Measurements from ENCODE around the gene ALPK1. TPM values are rescaled to one million over a fixed set of nuclear protein-coding genes. Genes with fewer than 3 reads are reported as not detected.

ALPK1 gene
- total RNA-seq, 1 experiment from 2014 or later, result 21.3 TPM

DNA sequence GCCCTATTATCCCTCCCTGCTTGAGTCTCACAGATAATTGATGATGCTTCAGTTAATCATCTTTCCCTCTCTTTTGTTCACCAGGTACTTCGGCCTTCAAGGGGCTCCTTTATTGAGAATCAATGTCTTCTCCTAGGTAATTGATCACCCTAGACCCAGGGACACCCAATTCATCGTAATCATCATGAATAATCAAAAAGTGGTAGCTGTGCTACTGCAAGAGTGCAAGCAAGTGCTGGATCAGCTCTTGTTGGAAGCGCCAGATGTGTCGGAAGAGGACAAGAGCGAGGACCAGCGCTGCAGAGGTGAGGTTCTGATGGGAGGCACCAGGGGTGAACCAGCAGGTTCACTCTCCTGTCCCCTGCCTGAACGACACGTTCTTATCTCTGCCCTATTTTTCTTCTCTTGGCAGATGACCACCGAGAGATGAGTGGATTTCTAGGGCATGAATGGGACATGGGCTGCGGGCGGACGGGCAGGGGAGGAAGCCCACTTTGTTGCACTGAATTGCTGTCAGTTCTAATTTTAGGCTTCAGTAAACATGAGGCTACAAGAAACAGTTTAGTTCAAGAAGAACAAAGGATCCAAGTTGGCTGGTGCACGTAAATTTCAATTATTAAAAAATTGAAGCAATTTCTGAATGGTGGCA is 80.5 kb downstream of the ALPK1 start:
- no TSS peak for BruUV-seq (replicated peaks)
- no peaks in the 10 kb centered on the region for H3K9me3 ChIP-seq (ENCODE audit: control insufficient read depth in 1 of 2, insufficient read depth in 1 of 2, low read depth in 1 of 2, low read length in 2 of 2)
- CTCF ChIA-PET, result interaction anchor here (1.5 kb wide), 1 partner anchor 50 kb away, joined by 4 read pairs; no protein-coding TSS in a partner anchor
- no peaks in the 10 kb centered on the region for H3K27me3 ChIP-seq (ENCODE audit: insufficient read depth, low read length)
- no peaks in the 10 kb centered on the region for H3K79me2 ChIP-seq (ENCODE audit: insufficient read depth, low read length)
- H2AFZ ChIP-seq (ENCODE audit: low read depth, low read length, poor library complexity, severe bottlenecking), result no peak overlapping the region
- no peaks in the 10 kb centered on the region for H4K20me1 ChIP-seq (ENCODE audit: insufficient read depth)
- no peaks in the 10 kb centered on the region for H3K36me3 ChIP-seq (ENCODE audit: control insufficient read depth in 1 of 2, insufficient read depth in 2 of 2, low read length in 2 of 2)
- no peak overlapping the region for H3K9ac ChIP-seq (ENCODE audit: low read length)
- ATAC-seq (no peak), DNase-seq (ENCODE audit: low read depth, low spot score) (no peak)
- intact Hi-C loops (cut with micrococcal nuclease), result no loop called here
- H3K4me2 ChIP-seq (ENCODE audit: low read length), result no peak overlapping the region
- POLR2A ChIA-PET, result no interaction called here
- H3K4me1 ChIP-seq (ENCODE audit: control insufficient read depth in 1 of 2, insufficient read depth in 2 of 2, low read length in 2 of 2), result no peaks in the 10 kb centered on the region
- RAD21 ChIA-PET (ENCODE audit: low non-redundant PET in 1 of 2, low total read pairs in 2 of 2, uncharacterized antibody in 2 of 2, unreplicated experiment in 2 of 2), result no interaction called here
- no peak for TF ChIP-seq RAD21 (IDR thresholded peaks at IDR 0.05; ENCODE audit: low read depth)
- no peak for TF ChIP-seq CBX3 (IDR thresholded peaks at IDR 0.05; ENCODE audit: low read depth)
- TF ChIP-seq SRF (IDR thresholded peaks at IDR 0.05; ENCODE audit: low read depth), result no peak
- TF ChIP-seq, protein P1, sequence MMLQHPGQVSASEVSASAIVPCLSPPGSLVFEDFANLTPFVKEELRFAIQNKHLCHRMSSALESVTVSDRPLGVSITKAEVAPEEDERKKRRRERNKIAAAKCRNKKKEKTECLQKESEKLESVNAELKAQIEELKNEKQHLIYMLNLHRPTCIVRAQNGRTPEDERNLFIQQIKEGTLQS (IDR thresholded peaks at IDR 0.05), result no peak
- TF ChIP-seq, protein P2, sequence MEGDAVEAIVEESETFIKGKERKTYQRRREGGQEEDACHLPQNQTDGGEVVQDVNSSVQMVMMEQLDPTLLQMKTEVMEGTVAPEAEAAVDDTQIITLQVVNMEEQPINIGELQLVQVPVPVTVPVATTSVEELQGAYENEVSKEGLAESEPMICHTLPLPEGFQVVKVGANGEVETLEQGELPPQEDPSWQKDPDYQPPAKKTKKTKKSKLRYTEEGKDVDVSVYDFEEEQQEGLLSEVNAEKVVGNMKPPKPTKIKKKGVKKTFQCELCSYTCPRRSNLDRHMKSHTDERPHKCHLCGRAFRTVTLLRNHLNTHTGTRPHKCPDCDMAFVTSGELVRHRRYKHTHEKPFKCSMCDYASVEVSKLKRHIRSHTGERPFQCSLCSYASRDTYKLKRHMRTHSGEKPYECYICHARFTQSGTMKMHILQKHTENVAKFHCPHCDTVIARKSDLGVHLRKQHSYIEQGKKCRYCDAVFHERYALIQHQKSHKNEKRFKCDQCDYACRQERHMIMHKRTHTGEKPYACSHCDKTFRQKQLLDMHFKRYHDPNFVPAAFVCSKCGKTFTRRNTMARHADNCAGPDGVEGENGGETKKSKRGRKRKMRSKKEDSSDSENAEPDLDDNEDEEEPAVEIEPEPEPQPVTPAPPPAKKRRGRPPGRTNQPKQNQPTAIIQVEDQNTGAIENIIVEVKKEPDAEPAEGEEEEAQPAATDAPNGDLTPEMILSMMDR (IDR thresholded peaks at IDR 0.05 in 2 of 3, conservative IDR thresholded peaks at IDR 0.05 in 1 of 3; ENCODE audit: borderline replicate concordance in 1 of 3, insufficient read depth in 1 of 3, low read depth in 2 of 3, low read length in 2 of 3), result no peak
- H3K4me3 ChIP-seq (replicated peaks in 1 of 2; ENCODE audit: low read depth in 1 of 2, low read length in 2 of 2), result no peak overlapping the region
- no peaks in the 10 kb centered on the region for H3K9me2 ChIP-seq (ENCODE audit: insufficient read depth)
- H3K27ac ChIP-seq (ENCODE audit: low read depth, low read length), result no peak overlapping the region

DNA sequence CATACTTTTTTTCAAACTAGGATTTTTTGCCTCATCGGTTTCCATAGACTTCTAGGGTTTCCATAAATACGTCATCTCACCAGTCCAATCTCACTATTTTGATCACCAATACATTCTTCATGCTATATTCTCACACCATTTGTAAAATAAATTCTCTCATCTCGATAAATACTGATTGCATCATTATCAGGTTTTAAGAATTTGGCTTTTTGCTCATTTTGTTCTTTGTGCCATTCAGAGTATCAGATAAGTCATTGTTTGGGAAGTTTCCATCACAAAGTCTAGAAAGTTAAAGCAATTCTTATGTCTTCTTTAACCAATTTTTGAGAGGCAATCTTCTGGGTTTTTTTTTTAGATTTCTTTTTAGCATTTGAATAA is 81.1 kb downstream of the ALPK1 start:
- Histone ChIP-seq H3K9me3 (ENCODE audit: control insufficient read depth in 1 of 2, insufficient read depth in 1 of 2, low read depth in 1 of 2, low read length in 2 of 2) (no peaks in the 10 kb centered on the region), H3K4me3 (replicated peaks in 1 of 2; ENCODE audit: low read depth in 1 of 2, low read length in 2 of 2) (no peak overlapping the region), H3K27ac (ENCODE audit: low read depth, low read length) (no peak overlapping the region), H3K27me3 (ENCODE audit: insufficient read depth, low read length) (no peaks in the 10 kb centered on the region), H2AFZ (ENCODE audit: low read depth, low read length, poor library complexity, severe bottlenecking) (no peak overlapping the region), H4K20me1 (ENCODE audit: insufficient read depth) (no peaks in the 10 kb centered on the region), H3K36me3 (ENCODE audit: control insufficient read depth in 1 of 2, insufficient read depth in 2 of 2, low read length in 2 of 2) (no peaks in the 10 kb centered on the region), H3K9me2 (ENCODE audit: insufficient read depth) (no peaks in the 10 kb centered on the region), H3K4me2 (ENCODE audit: low read length) (no peak overlapping the region), H3K79me2 (ENCODE audit: insufficient read depth, low read length) (no peaks in the 10 kb centered on the region), H3K9ac (ENCODE audit: low read length) (no peak overlapping the region), H3K4me1 (ENCODE audit: control insufficient read depth in 1 of 2, insufficient read depth in 2 of 2, low read length in 2 of 2) (no peaks in the 10 kb centered on the region)
- BruUV-seq (replicated peaks), result no TSS peak
- POLR2A ChIA-PET, result no interaction called here
- intact Hi-C loops (cut with micrococcal nuclease), result no loop called here
- CTCF ChIA-PET, result no interaction called here
- TF ChIP-seq SP1 (IDR thresholded peaks at IDR 0.05; ENCODE audit: low read depth) (no peak), POLR2A (IDR thresholded peaks at IDR 0.05; ENCODE audit: borderline replicate concordance, extremely low read depth, insufficient read depth, insufficient read length) (no peak), POLR2AphosphoS5 (IDR thresholded peaks at IDR 0.05; ENCODE audit: low read depth, low read length) (no peak), CEBPB (IDR thresholded peaks at IDR 0.05; ENCODE audit: low read depth) (no peak), ELF1 (IDR thresholded peaks at IDR 0.05; ENCODE audit: borderline replicate concordance, low read depth) (no peak), FOSL1 (IDR thresholded peaks at IDR 0.05; ENCODE audit: low read depth) (no peak), TCF7L2 (IDR thresholded peaks at IDR 0.05; ENCODE audit: borderline replicate concordance, extremely low read depth, insufficient read depth, insufficient read length) (no peak), ZNF274 (IDR thresholded peaks at IDR 0.05; ENCODE audit: low read depth, low read length) (no peak), MAX (IDR thresholded peaks at IDR 0.05) (no peak)
- TF ChIP-seq, protein P1 (IDR thresholded peaks at IDR 0.05), result no peak
- RAD21 ChIA-PET (ENCODE audit: low non-redundant PET in 1 of 2, low total read pairs in 2 of 2, uncharacterized antibody in 2 of 2, unreplicated experiment in 2 of 2), result no interaction called here
- DNase-seq (ENCODE audit: low read depth, low spot score) (no peak), ATAC-seq (no peak)
